Activated CD4-positive, alpha-beta T cell treated with anti-CD3 and anti-CD28 coated beads, Interleukin-2, amount 50 U/mL, for 48 hours (primary cell): ENCODE data around the gene ARHGEF17.
A peak's percentile ranks its signal among the peaks of the same experiment; 100 is the strongest.
"Not testable (repeated sequence)": the region's sequence is repeated elsewhere in the genome, so short reads cannot be mapped to it uniquely, and the experiment has no call there.

Experiments
- DNase-seq, 2 experiments: peaks; one replicate each; pipeline ENCODE4 v3.0.0-alpha.2; 2020

The ARHGEF17 gene

DNA sequence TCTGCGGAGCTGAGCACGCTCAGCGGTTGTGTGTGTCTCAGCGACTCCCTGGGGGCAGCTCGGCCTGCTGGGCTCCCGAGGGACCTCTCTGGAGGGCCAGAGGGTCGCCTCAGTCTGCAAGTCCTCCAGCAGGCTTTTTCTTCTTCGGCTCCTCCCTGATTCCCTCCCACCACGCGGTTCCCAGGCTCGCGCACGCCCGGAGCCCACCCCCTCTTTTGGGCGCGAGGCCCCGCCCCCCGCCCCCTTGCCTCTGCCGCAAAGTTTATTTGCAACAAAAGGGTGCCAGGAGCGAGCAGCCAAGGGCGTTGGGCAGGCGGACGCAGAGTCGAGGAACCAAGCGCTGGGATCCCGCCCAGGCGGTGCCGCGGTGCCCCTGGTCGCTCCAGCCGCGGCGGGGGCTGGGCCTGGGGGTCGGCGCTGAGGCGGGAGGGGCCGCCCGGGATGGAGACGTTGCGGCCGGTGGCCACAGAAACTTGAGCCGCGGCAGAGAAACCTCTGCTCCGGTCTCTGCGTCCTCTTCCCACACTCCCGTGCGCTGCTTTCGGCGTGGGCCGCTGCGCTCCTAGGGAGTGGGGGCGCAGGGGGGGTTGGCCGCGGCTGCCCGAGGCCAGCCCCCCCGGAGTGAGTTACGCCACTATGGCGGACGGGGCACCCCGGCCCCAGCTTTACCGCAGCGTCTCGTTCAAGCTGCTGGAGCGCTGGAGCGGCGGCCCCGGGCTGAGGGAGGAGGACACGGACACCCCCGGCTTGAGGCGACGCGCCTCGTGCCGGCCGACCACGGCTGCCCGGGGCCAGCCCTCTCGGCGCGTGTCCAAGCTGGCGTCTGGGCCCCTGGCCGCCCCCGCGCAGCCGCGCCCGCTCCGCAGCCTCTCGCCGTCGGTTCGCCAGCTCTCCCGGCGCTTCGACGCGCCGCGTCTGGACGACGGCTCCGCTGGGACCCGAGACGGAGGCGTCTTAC lies at the start of gene ARHGEF17:
Gene ARHGEF17 (plus strand): TSS at position 274 of the 958 bp plus-strand sequence. CDS start 363 bp downstream, at position 637.
- peak; percentile 45 to 51 for DNase-seq

GRCh38 chr11:73259406-73260126 lies 48.5 kb upstream of the ARHGEF17 start:
- no peak for DNase-seq

- no peak for DNase-seq
Observed at GRCh38 chr11:73260127-73260457, 48.0 kb upstream of the ARHGEF17 start.

DNA sequence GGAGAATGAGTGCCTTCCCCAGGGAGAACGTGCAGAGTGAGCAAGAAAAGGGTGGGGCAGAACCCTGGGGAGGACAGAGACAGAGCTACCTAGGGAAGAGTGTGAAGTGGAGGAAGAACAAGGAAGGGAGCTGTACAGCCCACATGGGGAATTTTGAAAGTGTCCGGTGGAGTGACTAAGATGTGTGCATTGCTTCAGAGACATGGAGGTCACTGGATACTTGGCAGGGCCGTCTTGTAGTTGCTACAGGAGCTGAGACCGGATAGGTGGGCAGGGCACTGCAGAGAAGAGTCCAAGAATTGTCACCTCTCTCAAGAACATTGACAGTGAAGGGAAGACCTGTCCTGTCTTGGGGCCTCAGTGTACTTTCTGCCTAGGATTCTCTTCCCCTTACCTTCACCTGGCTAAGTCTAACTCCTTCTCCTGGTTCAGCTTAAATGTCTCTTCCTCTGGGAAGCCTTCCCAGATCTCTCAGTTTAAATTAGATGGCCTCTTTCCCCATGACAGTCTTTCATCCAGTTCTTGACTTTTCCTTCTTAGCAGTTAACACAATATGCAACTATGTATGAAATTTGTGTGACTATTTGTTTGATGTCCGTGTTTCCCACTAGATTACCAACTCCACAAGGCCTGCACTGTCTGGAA lies 45.1 kb upstream of the ARHGEF17 start:
- DNase-seq = no peak

- no peak for DNase-seq
Observed at GRCh38 chr11:73263640-73264039, 44.4 kb upstream of the ARHGEF17 start.

DNA sequence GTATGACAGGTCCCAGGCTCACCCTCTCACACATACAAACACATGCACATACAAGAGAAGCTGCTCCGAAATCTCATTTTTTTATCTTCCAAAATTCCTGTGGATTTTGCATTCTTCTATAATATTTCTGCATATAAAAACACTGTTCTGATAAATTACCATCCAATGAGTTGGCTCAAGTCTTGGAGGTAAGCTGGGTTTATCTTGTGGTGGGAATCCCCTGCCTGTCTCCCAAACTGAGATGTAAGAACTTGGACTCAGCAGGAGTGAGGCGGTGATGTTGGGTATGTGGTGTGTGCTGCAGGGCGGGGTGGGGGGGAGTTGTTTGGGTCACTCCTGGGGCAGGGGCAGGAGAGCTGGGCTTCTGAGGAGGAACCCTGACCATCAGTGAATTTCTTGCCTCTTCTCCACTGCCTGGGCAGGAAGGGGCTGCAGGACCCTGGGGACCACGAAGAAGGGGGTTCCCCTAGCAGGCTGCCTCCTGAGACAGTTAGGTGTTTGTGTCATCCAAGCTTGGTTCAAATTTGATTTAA lies 42.7 kb upstream of the ARHGEF17 start:
- no peak for DNase-seq

GRCh38 chr11:73265853-73266645 lies 42.0 kb upstream of the ARHGEF17 start:
- DNase-seq = no peak

- DNase-seq = no peak
Observed at GRCh38 chr11:73266646-73267020, 41.4 kb upstream of the ARHGEF17 start.

- DNase-seq = no peak
Observed at GRCh38 chr11:73267122-73267846, 40.8 kb upstream of the ARHGEF17 start.

GRCh38 chr11:73267906-73268540 lies 40.1 kb upstream of the ARHGEF17 start:
- DNase-seq = no peak

GRCh38 chr11:73268671-73269271 lies 39.3 kb upstream of the ARHGEF17 start:
- DNase-seq = no peak

- DNase-seq = no peak
Observed at GRCh38 chr11:73269459-73270015, 38.5 kb upstream of the ARHGEF17 start.

GRCh38 chr11:73270016-73270854 lies 37.8 kb upstream of the ARHGEF17 start:
- DNase-seq = no peak

DNA sequence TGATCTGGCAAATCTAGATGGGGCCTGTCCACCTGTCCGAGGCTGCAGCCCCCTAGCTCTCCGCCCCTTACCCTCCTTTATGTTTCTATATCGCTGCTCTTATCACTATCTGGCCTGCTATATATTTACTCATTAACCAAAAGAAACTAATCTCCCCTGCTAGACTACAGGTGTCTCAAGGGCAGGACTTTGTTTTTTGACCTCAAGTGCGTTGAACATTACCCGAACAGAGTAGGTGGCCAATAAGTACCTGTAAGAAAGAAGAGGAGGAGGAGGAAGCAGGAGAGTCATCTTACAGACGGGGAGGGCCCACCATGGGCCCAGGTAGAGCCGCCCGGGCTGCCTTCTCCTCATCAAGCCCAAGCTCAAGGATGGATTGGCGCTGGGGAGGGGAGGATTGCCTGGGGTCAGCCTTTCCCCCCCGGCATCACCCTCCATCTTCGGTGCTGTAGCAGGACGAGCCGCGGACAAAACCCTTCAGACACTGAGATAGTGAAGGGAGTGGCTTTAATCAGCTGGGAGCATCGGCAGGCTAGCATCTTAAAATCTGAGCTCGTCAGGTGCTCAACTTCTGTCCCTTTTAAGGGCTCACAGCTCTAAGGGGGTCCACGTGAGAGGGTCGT lies 37.1 kb upstream of the ARHGEF17 start:
- DNase-seq = no peak

DNA sequence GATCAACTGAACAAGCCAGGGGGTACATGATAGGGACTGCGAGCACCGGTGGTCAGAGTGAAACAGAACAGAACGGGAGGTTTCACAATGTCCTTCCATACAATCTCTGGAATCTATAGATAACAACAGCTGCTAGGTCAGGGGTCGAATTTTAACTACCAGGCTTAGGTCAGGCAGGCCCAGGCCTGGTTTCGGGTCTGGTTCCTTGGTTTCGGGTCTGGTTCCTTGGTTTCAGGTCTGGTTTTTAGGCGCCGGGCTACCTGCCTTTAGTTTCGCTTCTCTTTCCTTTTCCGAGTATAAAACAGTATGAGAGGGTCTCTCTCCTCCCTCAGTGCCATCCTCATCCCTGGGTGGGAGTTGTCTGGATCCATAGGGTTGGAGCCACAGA lies 36.6 kb upstream of the ARHGEF17 start:
- DNase-seq = not testable (repeated sequence)

- no peak for DNase-seq
Observed at GRCh38 chr11:73271936-73272679, 36.0 kb upstream of the ARHGEF17 start, which contains the start of gene P2RY6. TSS of gene P2RY6 (plus strand) at chr11:73272338. CDS start at chr11:73296519, 24,181 bp downstream.

GRCh38 chr11:73272680-73273038 lies 35.4 kb upstream of the ARHGEF17 start:
- DNase-seq = no peak

- no peak for DNase-seq
Observed at GRCh38 chr11:73273222-73273895, 34.7 kb upstream of the ARHGEF17 start.
